GM23248 (cell line): Measurements from ENCODE around the gene ACER3.

Experiments
- EZH2 ChIP-seq: fragments of 200-600 bp; sonication (generic); IDR thresholded peaks from 2 replicates; pipeline ENCODE4 v1.6.1; 2018; ENCODE audit warnings: antibody characterized with exemption, mild to moderate bottlenecking; ENCODE audit not compliant: insufficient read depth, poor library complexity, severe bottlenecking
- EZH2phosphoT487 ChIP-seq: fragments of 200-600 bp; sonication (generic); IDR thresholded peaks from 2 replicates; pipeline ENCODE4 v1.6.1; 2018; ENCODE audit warnings: antibody characterized with exemption, moderate library complexity, mild to moderate bottlenecking, low read depth; ENCODE audit not compliant: insufficient read depth

DNA sequence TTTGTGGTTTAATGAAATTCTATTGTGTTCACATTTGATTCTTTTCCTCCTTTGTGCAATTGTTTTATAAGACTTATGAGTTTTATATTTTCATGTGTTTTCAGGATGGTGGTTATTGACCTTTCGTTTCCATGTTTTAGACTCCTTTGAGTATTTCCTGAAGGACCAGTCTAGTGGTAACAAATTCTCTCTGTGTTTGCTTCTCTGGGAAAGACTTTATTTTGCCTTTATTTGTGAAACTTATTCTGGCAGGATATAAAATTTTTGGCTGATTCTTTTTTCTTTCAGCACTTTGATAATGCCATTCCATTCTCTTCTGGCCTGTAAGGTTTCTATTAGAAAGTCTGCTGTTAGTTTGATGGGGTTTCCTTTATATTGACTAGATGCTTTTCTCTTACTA lies 83.5 kb downstream of the ACER3 start:
- no peak for TF ChIP-seq EZH2phosphoT487
- no peak for TF ChIP-seq EZH2
